Glutamatergic neuron (in vitro differentiated cells): ENCODE results near the gene GALC. TPM values are rescaled to one million over a fixed set of nuclear protein-coding genes. Genes with fewer than 3 reads are reported as not detected.

ENCODE experiments used
- DNase-seq: peaks from one replicate; pipeline ENCODE4 v3.0.0; 2022
- H3K27ac Mint-ChIP-seq: one replicate; pipeline ENCODE4 v1.8.0; 2020; ENCODE audit warnings: mild to moderate bottlenecking, mixed read lengths, inconsistent platforms; ENCODE audit not compliant: unreplicated experiment
- H3K27me3 Mint-ChIP-seq: one replicate; pipeline ENCODE4 v1.8.0; 2020; ENCODE audit warnings: mild to moderate bottlenecking, moderate library complexity, mixed read lengths, inconsistent platforms; ENCODE audit not compliant: unreplicated experiment
- H3K36me3 Mint-ChIP-seq: one replicate; pipeline ENCODE4 v1.8.0; 2020; ENCODE audit warnings: mild to moderate bottlenecking, mixed read lengths, inconsistent platforms; ENCODE audit not compliant: unreplicated experiment
- H3K4me1 Mint-ChIP-seq: one replicate; pipeline ENCODE4 v1.8.0; 2020; ENCODE audit warnings: mild to moderate bottlenecking, low read depth, mixed read lengths, inconsistent platforms; ENCODE audit not compliant: unreplicated experiment
- H3K4me3 Mint-ChIP-seq: one replicate; pipeline ENCODE4 v1.8.0; 2020; ENCODE audit warnings: mild to moderate bottlenecking, mixed read lengths, inconsistent platforms; ENCODE audit not compliant: unreplicated experiment
- H3K9me3 Mint-ChIP-seq: one replicate; pipeline ENCODE4 v1.8.0; 2020; ENCODE audit warnings: mild to moderate bottlenecking, moderate library complexity, mixed read lengths, inconsistent platforms; ENCODE audit not compliant: unreplicated experiment
- total RNA-seq: library from RNA; stranded (reverse); fragmentation: NEBNext Ultra II Directional; extraction: Animal tissue kit (Norgen Biotek cat#: 25700); gene quantifications from one replicate; pipeline ENCODE4 v1.2.1, GENCODE V29; 2021; ENCODE audit not compliant: unreplicated experiment
- TF ChIP-seq, protein P1 (sequence below): fragments of 200-600 bp; sonication (generic); IDR thresholded peaks from one replicate; pipeline ENCODE4 v1.5.0; 2021; ENCODE audit not compliant: partially characterized antibody, unreplicated experiment

The GALC gene
- total RNA-seq, 1 donor from 2014 or later: 16.1 TPM

- H3K27me3 Mint-ChIP-seq: no peaks in the 10 kb centered on the region
- H3K27ac Mint-ChIP-seq: no peak overlapping the region
- no peaks in the 10 kb centered on the region for H3K4me1 Mint-ChIP-seq
- H3K36me3 Mint-ChIP-seq: no peaks in the 10 kb centered on the region
- no peaks in the 10 kb centered on the region for H3K9me3 Mint-ChIP-seq
- H3K4me3 Mint-ChIP-seq: no peak overlapping the region
- no peak for DNase-seq
- TF ChIP-seq, protein P1, sequence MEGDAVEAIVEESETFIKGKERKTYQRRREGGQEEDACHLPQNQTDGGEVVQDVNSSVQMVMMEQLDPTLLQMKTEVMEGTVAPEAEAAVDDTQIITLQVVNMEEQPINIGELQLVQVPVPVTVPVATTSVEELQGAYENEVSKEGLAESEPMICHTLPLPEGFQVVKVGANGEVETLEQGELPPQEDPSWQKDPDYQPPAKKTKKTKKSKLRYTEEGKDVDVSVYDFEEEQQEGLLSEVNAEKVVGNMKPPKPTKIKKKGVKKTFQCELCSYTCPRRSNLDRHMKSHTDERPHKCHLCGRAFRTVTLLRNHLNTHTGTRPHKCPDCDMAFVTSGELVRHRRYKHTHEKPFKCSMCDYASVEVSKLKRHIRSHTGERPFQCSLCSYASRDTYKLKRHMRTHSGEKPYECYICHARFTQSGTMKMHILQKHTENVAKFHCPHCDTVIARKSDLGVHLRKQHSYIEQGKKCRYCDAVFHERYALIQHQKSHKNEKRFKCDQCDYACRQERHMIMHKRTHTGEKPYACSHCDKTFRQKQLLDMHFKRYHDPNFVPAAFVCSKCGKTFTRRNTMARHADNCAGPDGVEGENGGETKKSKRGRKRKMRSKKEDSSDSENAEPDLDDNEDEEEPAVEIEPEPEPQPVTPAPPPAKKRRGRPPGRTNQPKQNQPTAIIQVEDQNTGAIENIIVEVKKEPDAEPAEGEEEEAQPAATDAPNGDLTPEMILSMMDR: no peak
Observed at GRCh38 chr14:88009486-88009885, 16.5 kb upstream of the GALC start.

DNA sequence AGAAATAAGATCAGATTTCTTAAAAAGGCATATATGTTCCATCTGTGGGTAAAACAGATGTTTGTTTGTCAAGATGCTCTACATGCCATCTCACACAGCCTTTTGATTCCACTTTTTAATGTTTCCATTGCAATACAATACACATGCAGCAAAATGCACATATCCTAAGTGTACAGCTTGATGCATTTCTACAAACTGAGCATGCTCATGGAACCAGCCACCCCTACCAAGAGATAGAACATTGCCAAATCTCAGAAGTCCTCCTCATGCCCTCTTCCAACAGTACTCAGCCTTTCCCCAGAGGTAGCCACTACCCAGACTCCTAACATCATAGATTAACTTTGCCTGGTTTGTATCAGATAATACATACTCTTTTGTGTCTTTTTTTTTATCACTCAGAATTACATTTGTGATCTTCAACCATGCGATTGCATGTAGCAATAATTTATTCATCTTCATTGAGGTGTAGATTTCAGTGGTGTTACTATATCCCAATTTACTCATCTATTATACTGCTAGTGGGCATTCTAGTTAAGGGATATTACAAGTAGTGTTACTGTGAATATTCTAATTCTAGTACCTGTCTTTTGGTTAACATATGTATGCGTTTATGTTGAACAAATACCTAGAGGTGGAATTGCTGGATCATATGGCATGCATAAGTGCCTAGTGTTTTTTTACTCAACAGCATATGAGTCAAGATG is 15.2 kb upstream of the GALC start:
- Mint-ChIP-seq H3K27me3 (no peaks in the 10 kb centered on the region), H3K9me3 (no peaks in the 10 kb centered on the region), H3K27ac (no peak overlapping the region), H3K4me1 (no peaks in the 10 kb centered on the region), H3K36me3 (no peaks in the 10 kb centered on the region), H3K4me3 (no peak overlapping the region)
- DNase-seq: no peak
- TF ChIP-seq, protein P1: no peak

GRCh38 chr14:88007608-88008007 is 14.6 kb upstream of the GALC start:
- Mint-ChIP-seq H3K27ac (no peak overlapping the region), H3K9me3 (no peaks in the 10 kb centered on the region), H3K36me3 (no peaks in the 10 kb centered on the region), H3K27me3 (no peaks in the 10 kb centered on the region), H3K4me1 (no peaks in the 10 kb centered on the region), H3K4me3 (no peak overlapping the region)
- TF ChIP-seq, protein P1: no peak
- DNase-seq: no peak

- Mint-ChIP-seq H3K9me3 (no peaks in the 10 kb centered on the region), H3K27me3 (no peaks in the 10 kb centered on the region), H3K27ac (no peak overlapping the region), H3K4me3 (no peak overlapping the region), H3K36me3 (no peaks in the 10 kb centered on the region), H3K4me1 (no peaks in the 10 kb centered on the region)
- TF ChIP-seq, protein P1: no peak
- DNase-seq: no peak
Observed at GRCh38 chr14:88005978-88006851, 13.2 kb upstream of the GALC start.

GRCh38 chr14:88005050-88005481 is 12.1 kb upstream of the GALC start, which contains the start of gene GPR65:
GPR65 (plus strand) TSS chr14:88005135; CDS start chr14:88010848, 5,713 bp downstream.
- no peak within 1 kb of the TSS for H3K27ac Mint-ChIP-seq
- H3K9me3 Mint-ChIP-seq: no peaks in the 10 kb centered on the region
- DNase-seq: no peak
- no peak within 1 kb of the TSS for H3K4me3 Mint-ChIP-seq
- TF ChIP-seq, protein P1: no peak
- H3K36me3 Mint-ChIP-seq: no peaks in the 10 kb centered on the region
- no peaks in the 10 kb centered on the region for H3K27me3 Mint-ChIP-seq
- no peaks in the 10 kb centered on the region for H3K4me1 Mint-ChIP-seq
